Adrenal gland (tissue), 12 donors: ENCODE results near the gene AMZ1. TPM values are rescaled to one million over a fixed set of nuclear protein-coding genes. Genes with fewer than 3 reads are reported as not detected.
A peak's percentile ranks its signal among the peaks of the same experiment; 100 is the strongest.

Experiments used
- DNase-seq, 7 donors: peaks; one replicate each; pipeline ENCODE4 v3.0.0-alpha.2; 2019 to 2020
- H3K27ac ChIP-seq, 5 donors: fragments of 200-600 bp; sonication (generic) in 4 of 5; 1 replicate in 3 of 5; 2 replicates in 2 of 5; pipeline versions ENCODE4 v1.5.1 to v1.8.0; 2016 to 2020; ENCODE audit warnings: mild to moderate bottlenecking in 1 of 5
- H3K27me3 ChIP-seq: fragments of 200-600 bp; 2 replicates; pipeline ENCODE4 v1.8.0; 2021
- H3K36me3 ChIP-seq, 2 donors: fragments of 200-600 bp; replicated peaks in 1 of 2; 1 replicate in 1 of 2; 2 replicates in 1 of 2; pipeline versions ENCODE4 v1.5.1 to v1.8.0; 2018 to 2022
- H3K4me1 ChIP-seq, 2 donors: fragments of 200-600 bp; replicated peaks in 1 of 2; 1 replicate in 1 of 2; 2 replicates in 1 of 2; pipeline versions ENCODE4 v1.5.1 to v1.8.0; 2018 to 2021
- H3K4me3 ChIP-seq, 4 donors: fragments of 200-600 bp; sonication (generic) in 3 of 4; one replicate each; pipeline ENCODE4 v1.5.1; 2016 to 2018
- H3K9me3 ChIP-seq, 3 donors: fragments of 200-600 bp; sonication (generic) in 1 of 3; replicated peaks in 1 of 3; 1 replicate in 2 of 3; 2 replicates in 1 of 3; pipeline versions ENCODE4 v1.5.1 to v1.8.0; 2016 to 2021
- CTCF ChIP-seq, 6 experiments: fragments of 450-650 bp in 4 of 6; fragments of 200-600 bp in 2 of 6; sonication (generic) in 1 of 6; IDR thresholded peaks; 1 replicate in 5 of 6; 2 replicates in 1 of 6; pipeline versions ENCODE4 v1.5.1 to v1.8.0; 2016 to 2021; ENCODE audit warnings: antibody characterized with exemption in 6 of 6, mild to moderate bottlenecking in 2 of 6, moderate library complexity in 1 of 6
- POLR2A ChIP-seq, 2 donors: fragments of 450-650 bp; IDR thresholded peaks; one replicate each; pipeline ENCODE4 v1.6.1; 2017; ENCODE audit warnings: antibody characterized with exemption in 2 of 2, mild to moderate bottlenecking in 2 of 2, moderate library complexity in 1 of 2
- WGBS, 4 donors: extraction: QIAGEN DNeasy Blood & Tissue Kit in 2 of 4; methylation state at CpG; one replicate each; pipeline versions ENCODE4 v1.1.5 to v1.1.7; 2013 to 2017; 5-methylcytosine and 5-hydroxymethylcytosine counted together
- intact Hi-C, 2 donors: fragments of 100-400 bp; cut with DNase I; formaldehyde crosslinking; loops; one replicate each; pipeline versions ENCODE4 v1.14.1 to v1.15.0; 2022 to 2023
- polyA plus RNA-seq, 3 donors: library from polyadenylated mRNA; stranded (reverse); fragments of 200-250 nt in 2 of 3; fragments of 350-450 nt in 1 of 3; fragmentation: Illumina TruSeq in 1 of 3; extraction: RNeasy Lipid Tissue Mini Kit (QIAGEN cat#74804) in 1 of 3; gene quantifications; one replicate each; pipeline ENCODE4 v1.2.3, GENCODE V29; 2013 to 2014
- total RNA-seq, 9 donors: library from RNA; depleted of rRNA in 4 of 9; stranded (reverse); fragments of >200 nt in 4 of 9; fragments of 120-200 nt in 1 of 9; fragmentation: NEBNext Ultra II Directional in 1 of 9; extraction: Animal tissue kit (Norgen Biotek cat#: 25700) in 1 of 9; gene quantifications; one replicate each; pipeline versions ENCODE4 v1.1.0 to v1.2.4, GENCODE V29; 2013 to 2023
- donor health status: healthy with polysubstance abuse.
- donor health status: Bipolar disorder and iron deficiency.
- donor health status: DM: yes; HTN: yes; CAD: no.
- donor health status: DM: no; HTN: no; CAD: no.
- donor health status: DM: no; HTN: no; CAD: no.
- donor health status: DM: yes; HTN: yes; CAD: no.

AMZ1 gene
- total and polyA plus RNA-seq, 12 donors: 0.06 to 0.36 (median 0.11) TPM; not detected in 6

GRCh38 chr7:2649991-2650390, 38.0 kb upstream of the AMZ1 start:
- H3K4me1 ChIP-seq: peaks cover 0 to 6% of the 10 kb centered on the region in 2 donors
- no peak for DNase-seq
- no peak overlapping the region for H3K27ac ChIP-seq
- intact Hi-C loops: no loop called here
- no peaks in the 10 kb centered on the region for H3K9me3 ChIP-seq
- TF ChIP-seq CTCF (IDR thresholded peaks at IDR 0.05) (no peak), POLR2A (IDR thresholded peaks at IDR 0.05) (no peak)
- H3K36me3 ChIP-seq: peaks cover 0 to 35% of the 10 kb centered on the region in 2 donors
- no peaks in the 10 kb centered on the region for H3K27me3 ChIP-seq
- 92 to 100% (median 95%) methylated on average over 5 to 11 of the region's 11 CpGs for WGBS, 4 donors
- H3K4me3 ChIP-seq: no peak overlapping the region

GRCh38 chr7:2650451-2650850, 37.6 kb upstream of the AMZ1 start:
- Histone ChIP-seq H3K9me3 (no peaks in the 10 kb centered on the region), H3K27ac (no peak overlapping the region), H3K4me1 (peaks cover 0 to 1% of the 10 kb centered on the region in 2 donors), H3K36me3 (peaks cover 0 to 35% of the 10 kb centered on the region in 2 donors), H3K4me3 (no peak overlapping the region), H3K27me3 (no peaks in the 10 kb centered on the region)
- 65 to 90% (median 80%) methylated on average over 8 of the region's 8 CpGs for WGBS, 4 donors
- no peak for DNase-seq
- intact Hi-C loops: no loop called here
- TF ChIP-seq POLR2A (IDR thresholded peaks at IDR 0.05) (no peak), CTCF (IDR thresholded peaks at IDR 0.05) (no peak)

GRCh38 chr7:2651336-2651735, 36.7 kb upstream of the AMZ1 start:
- WGBS, 4 donors: 44 to 58% (median 55%) methylated on average over 6 to 15 of the region's 15 CpGs
- DNase-seq: peak in 2 of 7 donors; percentile 41 to 57

More at GRCh38 chr7:2651336-2651735, 36.7 kb upstream of the AMZ1 start:
- H3K4me3 ChIP-seq: no peak overlapping the region
- H3K36me3 ChIP-seq: peaks cover 0 to 40% of the 10 kb centered on the region in 2 donors
- H3K9me3 ChIP-seq: no peaks in the 10 kb centered on the region
- no peaks in the 10 kb centered on the region for H3K27me3 ChIP-seq
- no peaks in the 10 kb centered on the region for H3K4me1 ChIP-seq
- no peak for TF ChIP-seq CTCF (IDR thresholded peaks at IDR 0.05)
- TF ChIP-seq POLR2A (IDR thresholded peaks at IDR 0.05): no peak
- no peak overlapping the region for H3K27ac ChIP-seq
- intact Hi-C loops: no loop called here
